Prostate gland (tissue), 2 donors: ENCODE measurements around the gene CFAP92.

Source experiments
- POLR2A ChIP-seq: fragments of 450-650 bp; IDR thresholded peaks from one replicate; pipeline ENCODE4 v1.6.1; 2016; ENCODE audit warnings: antibody characterized with exemption, mild to moderate bottlenecking
- POLR2AphosphoS5 ChIP-seq: sonication (generic); formaldehyde crosslinking; IDR thresholded peaks from one replicate; pipeline ENCODE4 v1.6.1; 2017; ENCODE audit warnings: antibody characterized with exemption
- TF ChIP-seq, protein P1 (sequence below), 4 experiments: fragments of 200-600 bp in 2 of 4; fragments of 450-650 bp in 2 of 4; sonication (generic) in 2 of 4; IDR thresholded peaks; 1 replicate in 3 of 4; 2 replicates in 1 of 4; pipeline ENCODE4 v1.5.1; 2016 to 2019; ENCODE audit warnings: antibody characterized with exemption in 4 of 4, mild to moderate bottlenecking in 2 of 4, moderate library complexity in 2 of 4

DNA sequence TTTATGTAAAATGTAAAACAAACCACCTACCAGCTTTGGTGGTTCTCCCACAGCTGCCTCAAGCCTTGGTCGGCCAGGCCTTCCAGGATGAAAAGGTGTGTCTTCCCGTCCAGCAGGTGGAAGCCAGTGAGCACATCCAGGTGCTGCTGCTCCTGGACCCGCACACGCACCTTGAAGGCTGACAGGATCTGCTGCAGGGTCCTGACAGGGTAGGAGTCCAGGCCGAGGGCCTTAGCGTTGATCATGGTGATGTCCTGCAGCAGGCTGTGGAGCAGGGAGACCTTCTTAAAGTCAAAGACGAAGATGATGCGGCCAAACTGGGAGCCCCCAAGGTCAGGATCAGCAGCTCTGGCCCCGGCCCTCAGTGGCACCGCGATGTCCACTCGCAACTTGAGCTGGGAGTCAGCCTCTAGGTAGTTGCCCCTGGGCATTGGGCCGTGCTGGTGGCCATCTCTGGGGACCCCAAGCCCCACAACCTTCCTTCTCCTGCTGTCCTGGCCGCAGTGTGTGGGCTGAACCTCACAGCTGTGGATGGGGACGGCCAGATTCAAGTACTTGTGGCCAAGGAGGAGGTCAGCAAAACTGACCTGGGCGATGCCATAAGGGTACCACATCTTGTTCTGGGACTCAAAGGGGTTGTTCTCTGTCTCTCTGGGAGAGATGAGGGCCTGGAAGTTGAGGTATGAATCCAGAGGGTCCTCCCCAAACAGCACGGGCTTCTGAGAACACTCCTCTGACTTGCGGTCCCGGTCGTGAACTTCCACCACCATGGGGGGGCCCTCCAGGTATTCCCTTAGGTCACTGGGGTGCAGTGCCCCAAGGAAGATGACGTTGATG is 48.6 kb downstream of the CFAP92 start:
- TF ChIP-seq, protein P1, sequence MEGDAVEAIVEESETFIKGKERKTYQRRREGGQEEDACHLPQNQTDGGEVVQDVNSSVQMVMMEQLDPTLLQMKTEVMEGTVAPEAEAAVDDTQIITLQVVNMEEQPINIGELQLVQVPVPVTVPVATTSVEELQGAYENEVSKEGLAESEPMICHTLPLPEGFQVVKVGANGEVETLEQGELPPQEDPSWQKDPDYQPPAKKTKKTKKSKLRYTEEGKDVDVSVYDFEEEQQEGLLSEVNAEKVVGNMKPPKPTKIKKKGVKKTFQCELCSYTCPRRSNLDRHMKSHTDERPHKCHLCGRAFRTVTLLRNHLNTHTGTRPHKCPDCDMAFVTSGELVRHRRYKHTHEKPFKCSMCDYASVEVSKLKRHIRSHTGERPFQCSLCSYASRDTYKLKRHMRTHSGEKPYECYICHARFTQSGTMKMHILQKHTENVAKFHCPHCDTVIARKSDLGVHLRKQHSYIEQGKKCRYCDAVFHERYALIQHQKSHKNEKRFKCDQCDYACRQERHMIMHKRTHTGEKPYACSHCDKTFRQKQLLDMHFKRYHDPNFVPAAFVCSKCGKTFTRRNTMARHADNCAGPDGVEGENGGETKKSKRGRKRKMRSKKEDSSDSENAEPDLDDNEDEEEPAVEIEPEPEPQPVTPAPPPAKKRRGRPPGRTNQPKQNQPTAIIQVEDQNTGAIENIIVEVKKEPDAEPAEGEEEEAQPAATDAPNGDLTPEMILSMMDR (IDR thresholded peaks at IDR 0.05) = no peak
- TF ChIP-seq POLR2AphosphoS5 (no peak), POLR2A (no peak)
